ENCODE measurements around the gene SLC38A1.

DNA sequence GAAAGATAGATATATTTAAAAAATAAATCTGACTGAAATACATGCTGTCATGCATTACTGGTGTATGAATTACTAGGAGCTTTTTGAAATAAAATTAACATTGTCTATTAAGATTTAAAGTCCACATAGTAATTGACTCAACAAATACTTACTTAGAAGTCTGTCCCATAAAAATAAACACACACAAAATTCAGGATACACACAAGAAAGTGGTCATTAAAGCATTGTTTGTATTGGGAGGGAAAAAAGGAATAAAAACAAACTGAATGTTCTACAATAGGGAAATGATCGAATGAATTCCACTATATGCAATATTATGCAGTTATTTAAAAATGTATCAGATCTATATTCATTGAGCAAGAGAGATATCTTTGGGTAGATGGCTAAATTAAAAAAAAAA lies 118.9 kb downstream of the SLC38A1 start:
- TF ChIP-seq, protein P1, sequence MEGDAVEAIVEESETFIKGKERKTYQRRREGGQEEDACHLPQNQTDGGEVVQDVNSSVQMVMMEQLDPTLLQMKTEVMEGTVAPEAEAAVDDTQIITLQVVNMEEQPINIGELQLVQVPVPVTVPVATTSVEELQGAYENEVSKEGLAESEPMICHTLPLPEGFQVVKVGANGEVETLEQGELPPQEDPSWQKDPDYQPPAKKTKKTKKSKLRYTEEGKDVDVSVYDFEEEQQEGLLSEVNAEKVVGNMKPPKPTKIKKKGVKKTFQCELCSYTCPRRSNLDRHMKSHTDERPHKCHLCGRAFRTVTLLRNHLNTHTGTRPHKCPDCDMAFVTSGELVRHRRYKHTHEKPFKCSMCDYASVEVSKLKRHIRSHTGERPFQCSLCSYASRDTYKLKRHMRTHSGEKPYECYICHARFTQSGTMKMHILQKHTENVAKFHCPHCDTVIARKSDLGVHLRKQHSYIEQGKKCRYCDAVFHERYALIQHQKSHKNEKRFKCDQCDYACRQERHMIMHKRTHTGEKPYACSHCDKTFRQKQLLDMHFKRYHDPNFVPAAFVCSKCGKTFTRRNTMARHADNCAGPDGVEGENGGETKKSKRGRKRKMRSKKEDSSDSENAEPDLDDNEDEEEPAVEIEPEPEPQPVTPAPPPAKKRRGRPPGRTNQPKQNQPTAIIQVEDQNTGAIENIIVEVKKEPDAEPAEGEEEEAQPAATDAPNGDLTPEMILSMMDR (IDR thresholded peaks at IDR 0.05): no peak
- TF ChIP-seq POLR2A (IDR thresholded peaks at IDR 0.05): no peak
